K562 (cell line): ENCODE results near the gene AMOTL1. TPM values are rescaled to one million over a fixed set of nuclear protein-coding genes. Genes with fewer than 3 reads are reported as not detected.

ENCODE experiments used
- ATAC-seq: fragments of 200-7000 bp; cut with Tn5 transposase; 3 replicates; pipeline ENCODE4 v1.9.1; 2020; ENCODE audit warnings: moderate library complexity
- BruUV-seq: library from RNA; stranded (reverse); fragments of 400-500 nt; replicated peaks from 2 replicates; lab custom pipeline; 2021; lab: Mats Ljungman, UMichigan
- CTCF ChIA-PET: fragments of 300-600 bp; formaldehyde crosslinking; extraction: SDS; loops from one replicate; lab custom pipeline; 2021; ENCODE audit warnings: low intra/inter-chr PET ratio; lab: Yijun Ruan, JAX
- POLR2A ChIA-PET: fragments of 300-600, 350-650 bp; sonication (Branson Sonifier 250); formaldehyde crosslinking; extraction: SDS; loops from one replicate; lab custom pipeline; 2021; ENCODE audit warnings: antibody characterized with exemption, inconsistent platforms; lab: Yijun Ruan, JAX
- DNase-seq, 4 experiments: peaks; one replicate each; pipeline versions ENCODE4 v3.0.0 to v3.0.0-alpha.2; 2011 to 2018; ENCODE audit warnings: low spot score in 3 of 4, mixed read lengths in 3 of 4; ENCODE audit errors: extremely low read depth in 1 of 4
- FAIRE-seq: peaks from 2 replicates; lab custom pipeline; 2011; peaks lifted over from hg19 to GRCh38; lab: Jason Lieb, UNC
- H2AFZ ChIP-seq: 2 replicates; pipeline ENCODE4 v1.6.0; 2011; ENCODE audit warnings: low read depth, low read length, control low read depth, inconsistent platforms
- H3K27ac ChIP-seq: fragments of 200-600 bp; 3 replicates; pipeline ENCODE4 v1.8.0; 2011; ENCODE audit warnings: low read depth, mild to moderate bottlenecking, control low read depth, inconsistent platforms, low read length, moderate library complexity, mixed read lengths; ENCODE audit errors: extremely low read depth
- H3K27me3 ChIP-seq, 2 experiments: fragments of 300-600 bp in 1 of 2; 2 replicates in 1 of 2; 3 replicates in 1 of 2; pipeline versions ENCODE4 v1.6.0 to v1.8.0; 2011; ENCODE audit warnings: inconsistent platforms in 2 of 2, low read length in 2 of 2, mild to moderate bottlenecking in 1 of 2, mixed read lengths in 1 of 2, moderate library complexity in 1 of 2; ENCODE audit not compliant: control insufficient read depth in 2 of 2, insufficient read depth in 2 of 2
- H3K36me3 ChIP-seq: fragments of 300-600 bp; 3 replicates; pipeline ENCODE4 v1.8.0; 2011; ENCODE audit warnings: mild to moderate bottlenecking, low read length, inconsistent platforms; ENCODE audit not compliant: control insufficient read depth, insufficient read depth
- H3K4me1 ChIP-seq, 2 experiments: fragments of 200-600 bp in 1 of 2; replicated peaks in 1 of 2; 2 replicates in 1 of 2; 3 replicates in 1 of 2; pipeline versions ENCODE4 v1.5.1 to v1.8.0; 2011; ENCODE audit warnings: inconsistent platforms in 2 of 2, low read length in 2 of 2, mild to moderate bottlenecking in 1 of 2, mixed read lengths in 1 of 2, moderate library complexity in 1 of 2; ENCODE audit not compliant: control insufficient read depth in 2 of 2, insufficient read depth in 2 of 2
- H3K4me2 ChIP-seq: 2 replicates; pipeline ENCODE4 v1.6.1; 2011; ENCODE audit warnings: low read length, control low read depth, inconsistent platforms, mixed read lengths; ENCODE audit not compliant: insufficient read depth
- H3K4me3 ChIP-seq: fragments of 200-600 bp; sonication (generic), shearing (Covaris generic); 2 replicates; pipeline ENCODE4 v1.5.1; 2016; ENCODE audit warnings: control low read depth, inconsistent platforms
- H3K79me2 ChIP-seq: fragments of 200-600 bp; 3 replicates; pipeline ENCODE4 v1.8.0; 2011; ENCODE audit warnings: low read length, inconsistent platforms; ENCODE audit not compliant: control insufficient read depth, insufficient read depth
- H3K9ac ChIP-seq, 2 experiments: 2 replicates each; pipeline versions ENCODE4 v1.6.0 to v1.6.1; 2011; ENCODE audit warnings: low read depth in 2 of 2, low read length in 2 of 2, control low read depth in 1 of 2, inconsistent platforms in 1 of 2, mild to moderate bottlenecking in 1 of 2, mixed read lengths in 1 of 2; ENCODE audit not compliant: insufficient read depth in 1 of 2
- H3K9me1 ChIP-seq: one replicate; pipeline ENCODE4 v1.6.0; 2011; ENCODE audit warnings: inconsistent platforms, mild to moderate bottlenecking, low read length, moderate library complexity; ENCODE audit not compliant: control insufficient read depth, insufficient read depth
- H3K9me3 ChIP-seq: replicated peaks from 2 replicates; pipeline ENCODE4 v1.5.1; 2011; ENCODE audit warnings: low read depth, low read length, inconsistent platforms; ENCODE audit not compliant: control insufficient read depth, insufficient read depth
- H4K20me1 ChIP-seq: replicated peaks from 2 replicates; pipeline ENCODE4 v1.6.1; 2011; ENCODE audit warnings: low read length, inconsistent platforms, mixed read lengths; ENCODE audit not compliant: control insufficient read depth, insufficient read depth
- HDGF ChIP-seq: fragments of 450-650 bp; IDR thresholded peaks from 2 replicates; pipeline ENCODE4 v1.6.1; 2016
- KLF16 ChIP-seq: IDR thresholded peaks from 2 replicates; pipeline ENCODE4 v1.6.1; 2016; ENCODE audit warnings: antibody characterized with exemption
- NFXL1 ChIP-seq: fragments of 450-650 bp; formaldehyde crosslinking; IDR thresholded peaks from 2 replicates; pipeline ENCODE4 v1.4.0; 2021; ENCODE audit warnings: mild to moderate bottlenecking
- RBBP5 ChIP-seq: fragments of 200-600 bp; sonication (generic); IDR thresholded peaks from 2 replicates; pipeline ENCODE4 v1.6.1; 2012; ENCODE audit warnings: borderline replicate concordance, mild to moderate bottlenecking, low read length, control low read depth, inconsistent platforms; ENCODE audit not compliant: insufficient read depth, poor library complexity, severe bottlenecking
- ZNF12 ChIP-seq: sonication (generic); formaldehyde crosslinking; IDR thresholded peaks from 2 replicates; pipeline ENCODE4 v1.4.0; 2020; ENCODE audit warnings: mild to moderate bottlenecking, missing genetic modification reagents
- ZNF41 ChIP-seq: fragments of 250-450 bp; sonication (Bioruptor Pico); conservative IDR thresholded peaks from 2 replicates; pipeline ENCODE4 v1.4.0; 2020; ENCODE audit warnings: mild to moderate bottlenecking
- ZNF586 ChIP-seq: fragments of 450-650 bp; formaldehyde crosslinking; conservative IDR thresholded peaks from 2 replicates; pipeline ENCODE4 v1.4.0; 2020; ENCODE audit warnings: mild to moderate bottlenecking, moderate library complexity
- ZNF707 ChIP-seq: fragments of 250-450 bp; sonication (Bioruptor Pico); conservative IDR thresholded peaks from 2 replicates; pipeline ENCODE4 v1.8.0; 2022; ENCODE audit warnings: inconsistent platforms, mild to moderate bottlenecking, moderate library complexity
- WGBS: fragments of 100-300 bp; shearing (Covaris generic); methylation state at CpG from one replicate; pipeline ENCODE4 v1.1.6; 2016; ENCODE audit warnings: low coverage, mixed read lengths; ENCODE audit not compliant: insufficient coverage; ENCODE audit errors: missing lambda C conversion rate; 5-methylcytosine and 5-hydroxymethylcytosine counted together
- in situ Hi-C: fragments of 300-500 bp; cut with MboI; formaldehyde crosslinking; loops from 4 replicates; pipeline ENCODE4 v1.15.0; 2018; ENCODE audit warnings: inconsistent platforms, mixed read lengths
- intact Hi-C: fragments of 100-400 bp; cut with micrococcal nuclease; formaldehyde crosslinking; loops from 2 replicates; pipeline ENCODE4 v1.14.2; 2022
- polyA plus RNA-seq, 8 experiments: library from polyadenylated mRNA; depleted of rRNA in 4 of 8; stranded (reverse) in 5 of 8; unstranded in 3 of 8; fragments of >200 nt; fragmentation: Nextera tagmentation in 2 of 8; fragmentation: Illumina TruSeq in 1 of 8; extraction: Ambion mirVana in 2 of 8; extraction: Trizol in 1 of 8; gene quantifications; 2 replicates each; pipeline versions ENCODE4 v1.2.1 to v1.2.3, GENCODE V29; 2011 to 2014; ENCODE audit warnings: inconsistent platforms in 1 of 8, missing spikeins in 1 of 8
- total RNA-seq, 7 experiments: library from RNA; depleted of rRNA in 6 of 7; stranded (reverse); fragments of >200 nt in 6 of 7; fragmentation: Illumina TruSeq in 2 of 7; extraction: Trizol in 2 of 7; gene quantifications; 2 replicates each; pipeline versions ENCODE4 v1.2.1 to v1.2.3, GENCODE V29; 2011 to 2021; ENCODE audit warnings: low replicate concordance in 1 of 7

AMOTL1 gene
- total and polyA plus RNA-seq, 9 of the 15 experiments (the other 6 are each of a cell fraction or from before 2014, with no cell fraction given), result 4.0 to 35.4 (median 14.0) TPM

GRCh38 chr11:94868468-94868867 lies 100.3 kb downstream of the AMOTL1 start:
- TF ChIP-seq ZNF586 (CRISPR knock-in tag) (no peak), NFXL1 (CRISPR knock-in tag) (no peak), RBBP5 (no peak), ZNF41 (CRISPR knock-in tag) (no peak), ZNF12 (CRISPR knock-in tag) (no peak), KLF16 (no peak), ZNF707 (CRISPR knock-in tag) (0 out of 2 replicates have a peak, but pooled peaks have one; percentile 52), HDGF (no peak)
- Histone ChIP-seq H3K79me2 (no peaks in the 10 kb centered on the region), H3K36me3 (peaks cover 65% of the 10 kb centered on the region; the same call in 2 of the 3 replicates), H3K4me3 (no peak overlapping the region), H3K4me1 (no peaks in the 10 kb centered on the region), H3K4me2 (no peak overlapping the region), H4K20me1 (no peaks in the 10 kb centered on the region), H3K27ac (no peak overlapping the region), H3K27me3 (peaks cover 0 to 17% of the 10 kb centered on the region in 2 experiments; a peak in 3 of 5 replicates), H2AFZ (no peak overlapping the region), H3K9ac (no peak overlapping the region), H3K9me1 (no peaks in the 10 kb centered on the region), H3K9me3 (no peaks in the 10 kb centered on the region)
- POLR2A ChIA-PET, result interaction anchor here (0.7 kb wide), 1 partner anchor 90 kb away, joined by 3 read pairs; no protein-coding TSS in a partner anchor
- intact Hi-C loops, result no loop called here
- CTCF ChIA-PET, result no interaction called here
- DNase-seq (no peak), ATAC-seq (no peak), FAIRE-seq (no peak)
- WGBS, result 38% methylated on average over 5 of the region's 5 CpGs
- in situ Hi-C loops, result no loop called here
- BruUV-seq, result no TSS peak
